Neural progenitor cell (in vitro differentiated cells): ENCODE data around the gene ACACB. TPM values are rescaled to one million over a fixed set of nuclear protein-coding genes. Genes with fewer than 3 reads are reported as not detected.

ENCODE experiments used
- DNase-seq: peaks from one replicate; pipeline ENCODE4 v3.0.0-alpha.2; 2016; ENCODE audit warnings: low spot score
- H2AFZ ChIP-seq: fragments of 200-600 bp; sonication (generic); replicated peaks from 2 replicates; pipeline ENCODE4 v1.6.1; 2016; ENCODE audit warnings: antibody characterized with exemption
- H3F3A ChIP-seq: fragments of 200-600 bp; sonication (generic); 2 replicates; pipeline ENCODE4 v1.6.1; 2016; ENCODE audit warnings: antibody characterized with exemption, low read depth
- H3K27ac ChIP-seq: fragments of 200-600 bp; sonication (generic); 2 replicates; pipeline ENCODE4 v1.5.1; 2016; ENCODE audit warnings: mild to moderate bottlenecking
- H3K27me3 ChIP-seq: fragments of 200-600 bp; sonication (generic); 2 replicates; pipeline ENCODE4 v1.6.1; 2016; ENCODE audit warnings: mild to moderate bottlenecking, moderate library complexity
- H3K36me3 ChIP-seq: fragments of 200-600 bp; sonication (generic); 2 replicates; pipeline ENCODE4 v1.5.1; 2016
- H3K4me1 ChIP-seq: fragments of 200-600 bp; sonication (generic); 2 replicates; pipeline ENCODE4 v1.6.1; 2016; ENCODE audit warnings: mixed run types
- H3K4me2 ChIP-seq: fragments of 200-600 bp; sonication (generic); 2 replicates; pipeline ENCODE4 v1.6.1; 2016
- H3K4me3 ChIP-seq: fragments of 200-600 bp; sonication (generic); 2 replicates; pipeline ENCODE4 v1.5.1; 2016
- H3K79me2 ChIP-seq: fragments of 200-600 bp; sonication (generic); 2 replicates; pipeline ENCODE4 v1.6.1; 2016; ENCODE audit warnings: low read depth
- H3K9ac ChIP-seq: fragments of 200-600 bp; sonication (generic); 2 replicates; pipeline ENCODE4 v1.6.1; 2016
- H3K9me3 ChIP-seq: fragments of 200-600 bp; sonication (generic); 2 replicates; pipeline ENCODE4 v1.5.1; 2016; ENCODE audit warnings: low read depth
- H4K20me1 ChIP-seq: fragments of 200-600 bp; sonication (generic); 2 replicates; pipeline ENCODE4 v1.6.1; 2016; ENCODE audit warnings: low read depth
- H3K27ac Mint-ChIP-seq: 3 replicates; pipeline ENCODE4 v1.8.0; 2021; ENCODE audit warnings: mixed read lengths
- H3K27me3 Mint-ChIP-seq: 2 replicates; pipeline ENCODE4 v1.8.0; 2022; ENCODE audit warnings: low read depth, mild to moderate bottlenecking, inconsistent platforms, moderate library complexity, mixed read lengths; ENCODE audit not compliant: insufficient read depth
- H3K36me3 Mint-ChIP-seq: 3 replicates; pipeline ENCODE4 v1.8.0; 2021; ENCODE audit warnings: mixed read lengths
- H3K4me1 Mint-ChIP-seq: 3 replicates; pipeline ENCODE4 v1.8.0; 2021; ENCODE audit warnings: mixed read lengths
- H3K4me3 Mint-ChIP-seq: 3 replicates; pipeline ENCODE4 v1.8.0; 2021; ENCODE audit warnings: mild to moderate bottlenecking, moderate library complexity, mixed read lengths
- H3K9me3 Mint-ChIP-seq: 3 replicates; pipeline ENCODE4 v1.8.0; 2020; ENCODE audit warnings: mixed read lengths
- EZH2 ChIP-seq: fragments of 200-600 bp; sonication (generic); IDR thresholded peaks from 2 replicates; pipeline ENCODE4 v1.6.1; 2017; ENCODE audit warnings: antibody characterized with exemption, mild to moderate bottlenecking, moderate library complexity
- EZH2phosphoT487 ChIP-seq: fragments of 200-600 bp; sonication (generic); IDR thresholded peaks from 2 replicates; pipeline ENCODE4 v1.6.1; 2017; ENCODE audit warnings: antibody characterized with exemption
- total RNA-seq: library from RNA; depleted of rRNA; stranded (reverse); fragments of >200 nt; gene quantifications from 2 replicates; pipeline ENCODE4 v1.2.3, GENCODE V29; 2015; ENCODE audit warnings: low replicate concordance
- TF ChIP-seq, protein P1 (sequence below): fragments of 200-600 bp; sonication (generic); IDR thresholded peaks from 2 replicates; pipeline ENCODE4 v1.5.1; 2017; ENCODE audit warnings: antibody characterized with exemption, mild to moderate bottlenecking

The ACACB gene
- total RNA-seq, 1 donor from 2014 or later: 2.4 TPM

DNA sequence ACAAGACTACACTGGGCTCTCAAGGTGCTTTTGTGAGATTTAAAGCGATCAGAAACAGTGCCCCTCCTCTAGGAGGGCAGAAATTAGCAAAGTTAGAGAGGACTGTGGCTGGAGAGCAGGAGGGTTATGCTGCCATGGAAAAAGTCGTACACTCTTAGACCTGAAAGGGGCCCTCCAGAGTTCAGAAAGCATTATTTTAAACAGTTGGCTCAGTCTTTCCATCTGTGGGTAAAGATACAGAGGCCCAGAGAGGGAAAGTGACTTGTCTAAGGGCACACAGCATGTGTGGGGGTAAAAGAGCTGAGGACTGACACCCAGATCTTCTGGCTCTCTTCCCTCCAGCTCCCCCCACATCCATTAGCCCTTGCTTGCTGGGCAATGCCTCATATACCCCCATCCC is 145.6 kb downstream of the ACACB start:
- Mint-ChIP-seq H3K4me3 (no peak overlapping the region), H3K4me1 (no peaks in the 10 kb centered on the region), H3K27me3 (no peaks in the 10 kb centered on the region), H3K27ac (no peak overlapping the region), H3K9me3 (no peaks in the 10 kb centered on the region), H3K36me3 (peaks cover 5% of the 10 kb centered on the region)
- Histone ChIP-seq H3K9me3 (no peaks in the 10 kb centered on the region), H3K27ac (no peak overlapping the region), H3K4me2 (no peak overlapping the region), H3K36me3 (no peaks in the 10 kb centered on the region), H3F3A (no peaks in the 10 kb centered on the region), H3K9ac (no peak overlapping the region), H3K4me1 (no peaks in the 10 kb centered on the region), H2AFZ (no peak overlapping the region), H4K20me1 (no peaks in the 10 kb centered on the region), H3K4me3 (no peak overlapping the region), H3K27me3 (no peaks in the 10 kb centered on the region), H3K79me2 (no peaks in the 10 kb centered on the region)
- DNase-seq: no peak
- no peak for TF ChIP-seq EZH2

GRCh38 chr12:109263439-109263838 is 147.1 kb downstream of the ACACB start:
- Mint-ChIP-seq H3K27me3 (no peaks in the 10 kb centered on the region), H3K9me3 (no peaks in the 10 kb centered on the region), H3K27ac (no peak overlapping the region), H3K36me3 (peaks cover 5% of the 10 kb centered on the region), H3K4me3 (no peak overlapping the region), H3K4me1 (no peaks in the 10 kb centered on the region)
- no peak overlapping the region for H3K4me2 ChIP-seq
- no peak for DNase-seq
- TF ChIP-seq EZH2phosphoT487 (no peak), EZH2 (no peak)
- TF ChIP-seq, protein P1, sequence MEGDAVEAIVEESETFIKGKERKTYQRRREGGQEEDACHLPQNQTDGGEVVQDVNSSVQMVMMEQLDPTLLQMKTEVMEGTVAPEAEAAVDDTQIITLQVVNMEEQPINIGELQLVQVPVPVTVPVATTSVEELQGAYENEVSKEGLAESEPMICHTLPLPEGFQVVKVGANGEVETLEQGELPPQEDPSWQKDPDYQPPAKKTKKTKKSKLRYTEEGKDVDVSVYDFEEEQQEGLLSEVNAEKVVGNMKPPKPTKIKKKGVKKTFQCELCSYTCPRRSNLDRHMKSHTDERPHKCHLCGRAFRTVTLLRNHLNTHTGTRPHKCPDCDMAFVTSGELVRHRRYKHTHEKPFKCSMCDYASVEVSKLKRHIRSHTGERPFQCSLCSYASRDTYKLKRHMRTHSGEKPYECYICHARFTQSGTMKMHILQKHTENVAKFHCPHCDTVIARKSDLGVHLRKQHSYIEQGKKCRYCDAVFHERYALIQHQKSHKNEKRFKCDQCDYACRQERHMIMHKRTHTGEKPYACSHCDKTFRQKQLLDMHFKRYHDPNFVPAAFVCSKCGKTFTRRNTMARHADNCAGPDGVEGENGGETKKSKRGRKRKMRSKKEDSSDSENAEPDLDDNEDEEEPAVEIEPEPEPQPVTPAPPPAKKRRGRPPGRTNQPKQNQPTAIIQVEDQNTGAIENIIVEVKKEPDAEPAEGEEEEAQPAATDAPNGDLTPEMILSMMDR: no peak
- H3K4me1 ChIP-seq: no peaks in the 10 kb centered on the region
- H3K79me2 ChIP-seq: no peaks in the 10 kb centered on the region
- H2AFZ ChIP-seq: no peak overlapping the region
- no peak overlapping the region for H3K9ac ChIP-seq
- no peaks in the 10 kb centered on the region for H3F3A ChIP-seq
- H3K27ac ChIP-seq: no peak overlapping the region
- H3K4me3 ChIP-seq: no peak overlapping the region
- no peaks in the 10 kb centered on the region for H4K20me1 ChIP-seq
- H3K27me3 ChIP-seq: no peaks in the 10 kb centered on the region
- H3K9me3 ChIP-seq: no peaks in the 10 kb centered on the region
- H3K36me3 ChIP-seq: no peaks in the 10 kb centered on the region

- Histone ChIP-seq H2AFZ (peak overlapping the region; percentile 26), H3K4me1 (no peaks in the 10 kb centered on the region), H3K4me2 (no peak overlapping the region), H3K27ac (no peak overlapping the region), H3K9ac (no peak overlapping the region), H4K20me1 (no peaks in the 10 kb centered on the region), H3K36me3 (no peaks in the 10 kb centered on the region), H3K4me3 (no peak overlapping the region), H3K27me3 (no peaks in the 10 kb centered on the region), H3K79me2 (no peaks in the 10 kb centered on the region), H3F3A (no peaks in the 10 kb centered on the region), H3K9me3 (no peaks in the 10 kb centered on the region)
- Mint-ChIP-seq H3K4me1 (no peaks in the 10 kb centered on the region), H3K4me3 (peak overlapping the region; percentile 46), H3K27ac (no peak overlapping the region), H3K36me3 (peaks cover 5% of the 10 kb centered on the region), H3K9me3 (no peaks in the 10 kb centered on the region), H3K27me3 (no peaks in the 10 kb centered on the region)
- DNase-seq: peak; percentile 92
- TF ChIP-seq, protein P1: peak; percentile 96
- no peak for TF ChIP-seq EZH2phosphoT487
- TF ChIP-seq EZH2: no peak
Observed at GRCh38 chr12:109264095-109264942, 147.9 kb downstream of the ACACB start.
